ENCODE measurements around the gene P2RY2.

- TF ChIP-seq GATA2 (IDR thresholded peaks at IDR 0.05; ENCODE audit: low read depth, low read length) (no peak), GATA3 (IDR thresholded peaks at IDR 0.05; ENCODE audit: low read depth, low read length) (no peak)
Observed at GRCh38 chr11:73184953-73185671, 33.0 kb upstream of the P2RY2 start.
